ENCODE data around the gene E2F4.

DNA sequence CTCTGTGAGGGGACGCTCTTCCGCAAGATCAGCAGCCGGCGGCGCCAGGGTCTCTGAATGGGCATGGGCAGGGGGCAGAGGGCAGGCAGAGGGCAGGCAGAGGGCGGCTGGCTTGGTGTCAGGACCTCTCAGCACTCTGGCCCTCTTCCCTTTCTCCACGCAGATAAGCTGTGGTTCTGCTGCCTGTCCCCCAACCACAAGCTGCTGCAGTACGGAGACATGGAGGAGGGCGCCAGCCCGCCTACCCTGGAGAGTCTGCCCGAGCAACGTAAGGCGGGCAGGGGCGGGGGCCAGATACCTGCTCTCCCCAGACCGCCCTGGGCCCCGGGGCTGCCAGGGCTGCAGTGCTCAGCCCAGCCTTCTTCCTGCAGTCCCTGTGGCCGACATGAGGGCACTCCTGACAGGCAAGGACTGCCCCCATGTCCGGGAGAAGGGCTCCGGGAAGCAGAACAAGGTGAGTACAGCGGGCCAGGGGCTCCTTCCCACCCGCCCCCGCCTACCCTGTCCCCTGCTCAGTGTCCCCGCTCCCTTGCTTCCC is 11.1 kb downstream of the E2F4 start:
- TF ChIP-seq TCF12 (IDR thresholded peaks at IDR 0.05; ENCODE audit: low read depth) (no peak), EGR1 (IDR thresholded peaks at IDR 0.05) (no peak), CREB1 (IDR thresholded peaks at IDR 0.05; ENCODE audit: low read depth) (no peak), TAF1 (IDR thresholded peaks at IDR 0.05; ENCODE audit: low read depth) (no peak), TEAD4 (IDR thresholded peaks at IDR 0.05) (no peak), RAD21 (IDR thresholded peaks at IDR 0.05; ENCODE audit: low read depth) (no peak), YY1 (IDR thresholded peaks at IDR 0.05; ENCODE audit: low read depth) (no peak), EP300 (IDR thresholded peaks at IDR 0.05; ENCODE audit: borderline replicate concordance) (no peak), CEBPB (IDR thresholded peaks at IDR 0.05) (no peak), FOXM1 (IDR thresholded peaks at IDR 0.05; ENCODE audit: borderline replicate concordance, low read depth) (no peak), ZBTB7A (IDR thresholded peaks at IDR 0.05; ENCODE audit: low read depth) (no peak)
- TF ChIP-seq, protein P1, sequence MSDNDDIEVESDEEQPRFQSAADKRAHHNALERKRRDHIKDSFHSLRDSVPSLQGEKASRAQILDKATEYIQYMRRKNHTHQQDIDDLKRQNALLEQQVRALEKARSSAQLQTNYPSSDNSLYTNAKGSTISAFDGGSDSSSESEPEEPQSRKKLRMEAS (IDR thresholded peaks at IDR 0.05) = no peak
- TF ChIP-seq, protein P2, sequence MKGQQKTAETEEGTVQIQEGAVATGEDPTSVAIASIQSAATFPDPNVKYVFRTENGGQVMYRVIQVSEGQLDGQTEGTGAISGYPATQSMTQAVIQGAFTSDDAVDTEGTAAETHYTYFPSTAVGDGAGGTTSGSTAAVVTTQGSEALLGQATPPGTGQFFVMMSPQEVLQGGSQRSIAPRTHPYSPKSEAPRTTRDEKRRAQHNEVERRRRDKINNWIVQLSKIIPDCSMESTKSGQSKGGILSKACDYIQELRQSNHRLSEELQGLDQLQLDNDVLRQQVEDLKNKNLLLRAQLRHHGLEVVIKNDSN (IDR thresholded peaks at IDR 0.05) = no peak
- TF ChIP-seq, protein P3, sequence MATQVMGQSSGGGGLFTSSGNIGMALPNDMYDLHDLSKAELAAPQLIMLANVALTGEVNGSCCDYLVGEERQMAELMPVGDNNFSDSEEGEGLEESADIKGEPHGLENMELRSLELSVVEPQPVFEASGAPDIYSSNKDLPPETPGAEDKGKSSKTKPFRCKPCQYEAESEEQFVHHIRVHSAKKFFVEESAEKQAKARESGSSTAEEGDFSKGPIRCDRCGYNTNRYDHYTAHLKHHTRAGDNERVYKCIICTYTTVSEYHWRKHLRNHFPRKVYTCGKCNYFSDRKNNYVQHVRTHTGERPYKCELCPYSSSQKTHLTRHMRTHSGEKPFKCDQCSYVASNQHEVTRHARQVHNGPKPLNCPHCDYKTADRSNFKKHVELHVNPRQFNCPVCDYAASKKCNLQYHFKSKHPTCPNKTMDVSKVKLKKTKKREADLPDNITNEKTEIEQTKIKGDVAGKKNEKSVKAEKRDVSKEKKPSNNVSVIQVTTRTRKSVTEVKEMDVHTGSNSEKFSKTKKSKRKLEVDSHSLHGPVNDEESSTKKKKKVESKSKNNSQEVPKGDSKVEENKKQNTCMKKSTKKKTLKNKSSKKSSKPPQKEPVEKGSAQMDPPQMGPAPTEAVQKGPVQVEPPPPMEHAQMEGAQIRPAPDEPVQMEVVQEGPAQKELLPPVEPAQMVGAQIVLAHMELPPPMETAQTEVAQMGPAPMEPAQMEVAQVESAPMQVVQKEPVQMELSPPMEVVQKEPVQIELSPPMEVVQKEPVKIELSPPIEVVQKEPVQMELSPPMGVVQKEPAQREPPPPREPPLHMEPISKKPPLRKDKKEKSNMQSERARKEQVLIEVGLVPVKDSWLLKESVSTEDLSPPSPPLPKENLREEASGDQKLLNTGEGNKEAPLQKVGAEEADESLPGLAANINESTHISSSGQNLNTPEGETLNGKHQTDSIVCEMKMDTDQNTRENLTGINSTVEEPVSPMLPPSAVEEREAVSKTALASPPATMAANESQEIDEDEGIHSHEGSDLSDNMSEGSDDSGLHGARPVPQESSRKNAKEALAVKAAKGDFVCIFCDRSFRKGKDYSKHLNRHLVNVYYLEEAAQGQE (IDR thresholded peaks at IDR 0.05; ENCODE audit: low read depth) = no peak

Measured in Ishikawa (cell line).